A549 (cell line): ENCODE results near the gene BSND.

Experiments
- POLR2AphosphoS2 ChIP-seq: conservative IDR thresholded peaks from 2 replicates; pipeline ENCODE4 v1.6.1; 2012; ENCODE audit warnings: low read length, improper control_type of control experiment, inconsistent platforms
- TF ChIP-seq, protein P1 (sequence below): fragments of 150-350 bp; IDR thresholded peaks from 2 replicates; pipeline ENCODE4 v1.6.1; 2014; ENCODE audit warnings: low read depth, mild to moderate bottlenecking, low read length
- TF ChIP-seq, protein P2 (sequence below): fragments of >200 bp; sonication (Bioruptor Twin); formaldehyde crosslinking; IDR thresholded peaks from 3 replicates; pipeline ENCODE4 v1.5.1; 2016

DNA sequence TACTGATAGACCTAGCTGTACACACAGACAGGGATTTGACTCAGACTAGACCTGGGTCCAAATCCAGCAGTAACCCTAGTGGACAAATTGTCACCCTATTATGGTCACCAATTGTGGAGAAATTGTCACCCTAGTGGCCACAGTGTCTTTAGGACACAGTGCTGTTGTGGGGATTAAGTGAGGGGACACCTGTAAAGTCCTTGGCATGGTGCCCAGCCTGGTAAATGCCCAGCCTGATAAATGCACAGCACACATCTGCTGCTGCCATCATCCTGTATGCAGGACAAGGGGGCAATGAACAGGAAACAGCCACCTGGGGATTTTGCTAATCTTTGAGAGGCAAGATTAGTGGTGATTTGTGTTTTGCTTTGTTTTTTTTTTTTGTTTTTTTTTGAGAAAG is 16.0 kb upstream of the BSND start:
- TF ChIP-seq, protein P1, sequence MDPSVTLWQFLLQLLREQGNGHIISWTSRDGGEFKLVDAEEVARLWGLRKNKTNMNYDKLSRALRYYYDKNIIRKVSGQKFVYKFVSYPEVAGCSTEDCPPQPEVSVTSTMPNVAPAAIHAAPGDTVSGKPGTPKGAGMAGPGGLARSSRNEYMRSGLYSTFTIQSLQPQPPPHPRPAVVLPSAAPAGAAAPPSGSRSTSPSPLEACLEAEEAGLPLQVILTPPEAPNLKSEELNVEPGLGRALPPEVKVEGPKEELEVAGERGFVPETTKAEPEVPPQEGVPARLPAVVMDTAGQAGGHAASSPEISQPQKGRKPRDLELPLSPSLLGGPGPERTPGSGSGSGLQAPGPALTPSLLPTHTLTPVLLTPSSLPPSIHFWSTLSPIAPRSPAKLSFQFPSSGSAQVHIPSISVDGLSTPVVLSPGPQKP = no peak
- TF ChIP-seq, protein P2, sequence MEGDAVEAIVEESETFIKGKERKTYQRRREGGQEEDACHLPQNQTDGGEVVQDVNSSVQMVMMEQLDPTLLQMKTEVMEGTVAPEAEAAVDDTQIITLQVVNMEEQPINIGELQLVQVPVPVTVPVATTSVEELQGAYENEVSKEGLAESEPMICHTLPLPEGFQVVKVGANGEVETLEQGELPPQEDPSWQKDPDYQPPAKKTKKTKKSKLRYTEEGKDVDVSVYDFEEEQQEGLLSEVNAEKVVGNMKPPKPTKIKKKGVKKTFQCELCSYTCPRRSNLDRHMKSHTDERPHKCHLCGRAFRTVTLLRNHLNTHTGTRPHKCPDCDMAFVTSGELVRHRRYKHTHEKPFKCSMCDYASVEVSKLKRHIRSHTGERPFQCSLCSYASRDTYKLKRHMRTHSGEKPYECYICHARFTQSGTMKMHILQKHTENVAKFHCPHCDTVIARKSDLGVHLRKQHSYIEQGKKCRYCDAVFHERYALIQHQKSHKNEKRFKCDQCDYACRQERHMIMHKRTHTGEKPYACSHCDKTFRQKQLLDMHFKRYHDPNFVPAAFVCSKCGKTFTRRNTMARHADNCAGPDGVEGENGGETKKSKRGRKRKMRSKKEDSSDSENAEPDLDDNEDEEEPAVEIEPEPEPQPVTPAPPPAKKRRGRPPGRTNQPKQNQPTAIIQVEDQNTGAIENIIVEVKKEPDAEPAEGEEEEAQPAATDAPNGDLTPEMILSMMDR = no peak
- TF ChIP-seq POLR2AphosphoS2 = no peak
